ENCODE measurements around the gene ASPHD2. TPM values are rescaled to one million over a fixed set of nuclear protein-coding genes. Genes with fewer than 3 reads are reported as not detected.

ASPHD2 gene
- total RNA-seq, 1 donor from 2014 or later = 4.9 TPM

DNA sequence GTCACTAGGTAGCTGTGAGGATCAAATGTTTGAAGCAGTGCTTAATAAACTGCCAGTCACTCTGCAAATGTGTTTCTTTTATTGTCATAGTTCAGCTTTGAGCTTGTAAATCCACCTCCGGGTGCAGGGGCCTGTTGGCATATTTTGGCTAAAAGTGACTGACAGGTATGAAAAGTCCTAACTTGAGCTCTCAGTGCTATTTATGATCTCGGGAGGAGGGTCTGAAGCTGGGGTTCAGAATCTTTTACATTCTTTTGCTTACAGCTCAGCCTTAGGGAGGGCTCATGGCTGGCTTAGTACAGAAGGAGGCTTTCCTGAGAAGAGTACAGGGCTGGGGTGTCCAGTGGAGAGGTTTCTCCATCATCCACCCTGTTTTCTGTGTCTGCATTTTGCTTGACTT lies 1.5 kb downstream of the ASPHD2 start:
- Mint-ChIP-seq H3K36me3 (ENCODE audit: low read depth) (no peaks in the 10 kb centered on the region), H3K4me3 (peak overlapping the region; percentile 84), H3K4me1 (peaks cover 35% of the 10 kb centered on the region), H3K27me3 (ENCODE audit: low read depth) (peaks cover 43% of the 10 kb centered on the region), H3K27ac (ENCODE audit: unreplicated experiment) (no peak overlapping the region), H3K9me3 (no peaks in the 10 kb centered on the region)
- DNase-seq (ENCODE audit: low read depth, low spot score) = no peak
- no peak for TF ChIP-seq CTCF (conservative IDR thresholded peaks at IDR 0.05)

GRCh38 chr22:26431261-26431995 lies 2.4 kb downstream of the ASPHD2 start:
- peak overlapping the region; percentile 84 for H3K4me3 Mint-ChIP-seq
- H3K27ac Mint-ChIP-seq (ENCODE audit: unreplicated experiment) = no peak overlapping the region
- no peak for DNase-seq (ENCODE audit: low read depth, low spot score)
- H3K36me3 Mint-ChIP-seq (ENCODE audit: low read depth) = no peaks in the 10 kb centered on the region
- no peaks in the 10 kb centered on the region for H3K9me3 Mint-ChIP-seq
- H3K27me3 Mint-ChIP-seq (ENCODE audit: low read depth) = peaks cover 35% of the 10 kb centered on the region
- TF ChIP-seq CTCF (conservative IDR thresholded peaks at IDR 0.05) = no peak
- peaks cover 35% of the 10 kb centered on the region for H3K4me1 Mint-ChIP-seq

GRCh38 chr22:26432619-26433311 lies 3.7 kb downstream of the ASPHD2 start:
- no peak for TF ChIP-seq CTCF (conservative IDR thresholded peaks at IDR 0.05)
- no peaks in the 10 kb centered on the region for H3K9me3 Mint-ChIP-seq
- H3K4me1 Mint-ChIP-seq = peaks cover 35% of the 10 kb centered on the region
- H3K27me3 Mint-ChIP-seq (ENCODE audit: low read depth) = peaks cover 26% of the 10 kb centered on the region
- DNase-seq (ENCODE audit: low read depth, low spot score) = no peak
- no peak overlapping the region for H3K27ac Mint-ChIP-seq (ENCODE audit: unreplicated experiment)
- no peaks in the 10 kb centered on the region for H3K36me3 Mint-ChIP-seq (ENCODE audit: low read depth)
- H3K4me3 Mint-ChIP-seq = no peak overlapping the region

DNA sequence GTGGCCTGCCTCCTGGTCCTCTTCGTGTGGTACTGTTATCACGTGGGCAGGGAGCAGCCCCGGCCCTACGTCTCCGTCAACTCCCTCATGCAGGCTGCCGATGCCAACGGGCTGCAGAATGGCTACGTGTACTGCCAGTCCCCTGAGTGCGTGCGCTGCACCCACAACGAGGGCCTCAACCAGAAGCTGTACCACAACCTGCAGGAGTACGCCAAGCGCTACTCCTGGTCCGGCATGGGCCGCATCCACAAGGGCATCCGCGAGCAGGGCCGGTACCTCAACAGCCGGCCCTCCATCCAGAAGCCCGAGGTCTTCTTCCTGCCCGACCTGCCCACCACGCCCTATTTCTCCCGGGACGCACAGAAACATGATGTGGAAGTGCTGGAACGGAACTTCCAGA lies 4.7 kb downstream of the ASPHD2 start:
- H3K27me3 Mint-ChIP-seq (ENCODE audit: low read depth) = peaks cover 17% of the 10 kb centered on the region
- no peak overlapping the region for H3K4me3 Mint-ChIP-seq
- H3K9me3 Mint-ChIP-seq = no peaks in the 10 kb centered on the region
- TF ChIP-seq CTCF (conservative IDR thresholded peaks at IDR 0.05) = no peak
- DNase-seq (ENCODE audit: low read depth, low spot score) = no peak
- H3K4me1 Mint-ChIP-seq = peaks cover 31% of the 10 kb centered on the region
- no peaks in the 10 kb centered on the region for H3K36me3 Mint-ChIP-seq (ENCODE audit: low read depth)
- H3K27ac Mint-ChIP-seq (ENCODE audit: unreplicated experiment) = no peak overlapping the region

- H3K4me1 Mint-ChIP-seq = peaks cover 21% of the 10 kb centered on the region
Observed at GRCh38 chr22:26435327-26436093, 6.5 kb downstream of the ASPHD2 start.

More at GRCh38 chr22:26435327-26436093, 6.5 kb downstream of the ASPHD2 start:
- no peak for TF ChIP-seq CTCF (conservative IDR thresholded peaks at IDR 0.05)
- no peak for DNase-seq (ENCODE audit: low read depth, low spot score)
- H3K27me3 Mint-ChIP-seq (ENCODE audit: low read depth) = peaks cover 6% of the 10 kb centered on the region
- no peaks in the 10 kb centered on the region for H3K36me3 Mint-ChIP-seq (ENCODE audit: low read depth)
- peak overlapping the region; percentile 73 for H3K27ac Mint-ChIP-seq (ENCODE audit: unreplicated experiment)
- H3K9me3 Mint-ChIP-seq = no peaks in the 10 kb centered on the region
- H3K4me3 Mint-ChIP-seq = peak overlapping the region; percentile 16
